Activated naive CD8-positive, alpha-beta T cell treated with anti-CD3 and anti-CD28 coated beads, Interleukin-2, amount 50 U/mL, for 16 hours (primary cell): Measurements from ENCODE around the gene HCFC2.
"Not testable (repeated sequence)": the region's sequence is repeated elsewhere in the genome, so short reads cannot be mapped to it uniquely, and the experiment has no call there.

Source experiments
- DNase-seq: peaks from one replicate; pipeline ENCODE4 v3.0.0-alpha.2; 2020; ENCODE audit warnings: low read depth, low spot score

HCFC2 gene

DNA sequence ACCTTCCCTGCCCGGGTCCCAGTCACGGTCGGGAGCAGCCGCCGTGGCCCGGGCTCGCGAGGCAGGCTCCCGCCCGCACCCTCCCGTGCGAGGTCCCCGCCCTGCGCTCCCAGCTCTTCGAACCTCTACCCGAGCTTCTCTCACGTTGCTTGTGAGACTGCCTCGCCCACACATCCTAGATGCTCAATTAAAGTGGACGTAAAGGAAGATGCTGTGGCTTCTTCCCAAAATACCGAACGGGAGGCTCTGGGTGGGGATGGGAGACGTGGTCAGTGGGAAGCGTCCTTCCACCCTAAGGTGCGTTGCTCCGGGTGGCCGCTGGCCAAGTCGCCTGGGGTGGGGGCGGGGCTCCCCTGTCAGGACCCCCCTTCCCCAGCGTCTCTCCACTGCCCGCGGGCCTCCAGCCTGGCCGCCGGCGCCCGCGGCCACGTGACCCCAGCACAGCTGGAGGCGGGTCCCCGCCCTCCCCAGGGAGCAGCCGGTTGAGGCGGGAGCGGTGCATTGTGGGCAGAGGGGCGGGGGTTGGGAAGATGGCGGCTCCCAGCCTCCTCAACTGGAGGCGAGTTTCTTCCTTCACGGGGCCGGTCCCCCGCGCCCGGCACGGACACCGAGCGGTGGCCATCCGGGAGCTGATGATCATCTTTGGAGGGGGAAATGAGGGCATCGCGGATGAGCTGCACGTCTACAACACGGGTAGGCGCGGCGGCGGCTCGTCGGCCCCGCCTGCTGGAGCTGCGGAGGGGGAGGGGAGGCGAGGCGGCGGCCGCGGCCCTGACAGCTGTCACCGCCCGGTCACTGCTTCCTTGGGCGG, at the start of gene HCFC2:
Gene HCFC2, plus strand, starts transcription at position 501 of the 811 bp plus-strand sequence. Its CDS starts 30 bp downstream, at position 531.
- DNase-seq, result peak; percentile 77

DNA sequence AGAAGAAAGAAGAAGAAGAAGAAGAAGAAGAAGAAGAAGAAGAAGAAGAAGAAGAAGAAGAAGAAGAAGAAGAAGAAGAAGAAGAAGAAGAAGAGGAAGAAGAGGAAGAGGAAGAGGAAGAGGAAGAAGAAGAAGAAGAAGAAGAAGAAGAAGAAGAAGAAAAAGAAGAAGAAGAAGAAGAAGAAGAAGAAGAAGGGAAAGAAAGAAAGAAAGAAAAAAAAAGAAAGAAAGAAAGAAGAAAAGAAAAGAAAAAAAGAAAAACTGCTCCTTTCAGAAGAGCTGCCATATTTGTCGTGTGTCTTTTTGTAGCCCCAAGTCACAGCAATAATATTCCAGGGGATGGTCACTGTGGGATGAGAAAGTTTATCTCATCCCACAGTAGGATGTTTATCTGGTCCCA, 42.5 kb upstream of the HCFC2 start:
- DNase-seq, result not testable (repeated sequence)

DNA sequence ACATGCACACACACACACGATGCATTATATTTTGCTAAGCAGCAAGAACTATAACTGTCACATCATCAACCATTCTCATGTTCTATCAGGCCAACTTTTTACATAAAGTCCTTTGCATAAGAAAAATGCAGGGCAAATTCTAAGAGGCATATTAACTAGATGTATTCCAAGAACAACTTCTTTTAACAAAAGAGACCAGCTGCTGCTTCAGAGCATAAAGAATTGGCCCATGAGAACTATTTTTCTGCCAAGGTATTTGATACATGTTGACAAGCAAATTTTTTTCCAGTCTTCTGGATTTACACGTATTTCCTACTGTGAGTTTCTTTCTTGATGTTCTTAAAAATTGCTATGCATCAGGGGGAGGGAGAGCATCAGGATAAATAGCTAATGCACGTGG, 41.5 kb upstream of the HCFC2 start:
- DNase-seq, result no peak

DNA sequence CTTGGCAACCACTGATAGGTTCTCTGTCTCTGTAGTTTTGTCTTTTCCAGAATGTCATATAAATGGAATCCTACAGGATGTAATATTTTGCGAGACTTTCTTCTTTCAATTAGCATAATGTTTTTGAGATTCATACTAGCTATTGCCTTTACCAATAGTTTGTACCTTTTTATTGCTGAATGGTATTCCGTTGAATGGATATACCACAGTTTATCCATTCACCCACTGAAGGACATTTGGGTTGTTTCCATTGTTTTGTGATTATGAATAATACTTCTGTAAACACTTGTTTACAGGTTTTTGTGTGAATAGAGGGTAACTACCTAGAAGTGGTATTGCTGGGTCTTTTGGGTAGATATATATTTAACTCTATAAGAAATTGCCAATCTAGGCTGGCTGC, 40.6 kb upstream of the HCFC2 start:
- no peak for DNase-seq

DNA sequence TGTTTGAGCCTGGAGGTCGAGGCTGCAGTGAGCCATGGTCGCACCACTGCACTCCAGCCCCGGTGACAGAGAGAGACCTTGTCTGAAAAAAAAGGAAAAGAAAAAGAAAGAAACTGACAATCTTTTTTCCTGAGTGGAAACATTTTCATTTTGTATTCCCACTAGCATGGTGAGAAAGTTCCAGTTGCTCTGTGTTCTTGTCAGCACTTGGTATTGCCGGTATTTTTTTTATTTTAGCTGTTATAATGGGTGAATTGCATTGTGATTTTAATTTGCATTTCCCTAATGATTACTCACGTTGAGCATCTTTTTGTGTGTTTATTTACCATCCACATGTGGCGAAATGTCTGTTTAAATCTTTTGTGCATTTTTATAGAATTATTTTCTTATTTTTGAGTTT, 40.0 kb upstream of the HCFC2 start:
- DNase-seq, result no peak

DNA sequence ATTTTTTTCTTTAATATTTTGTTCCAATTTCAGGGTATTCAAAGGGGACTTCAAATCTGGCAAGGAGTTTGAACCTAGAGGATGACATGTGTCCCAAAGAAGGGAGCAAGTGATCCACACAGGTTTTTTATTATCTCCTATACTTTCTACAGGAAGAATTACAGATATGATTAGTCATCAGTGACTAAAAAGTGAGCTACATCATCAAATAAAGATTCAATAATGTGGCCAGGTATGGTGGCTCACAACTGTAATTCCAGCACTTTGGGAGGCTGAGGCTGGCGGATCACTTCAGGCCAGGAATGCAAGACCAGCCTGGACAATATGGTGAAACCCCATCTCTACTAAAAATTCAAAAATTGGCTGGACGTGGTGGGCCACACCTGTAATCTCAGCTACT, 38.6 kb upstream of the HCFC2 start:
- DNase-seq, result no peak

DNA sequence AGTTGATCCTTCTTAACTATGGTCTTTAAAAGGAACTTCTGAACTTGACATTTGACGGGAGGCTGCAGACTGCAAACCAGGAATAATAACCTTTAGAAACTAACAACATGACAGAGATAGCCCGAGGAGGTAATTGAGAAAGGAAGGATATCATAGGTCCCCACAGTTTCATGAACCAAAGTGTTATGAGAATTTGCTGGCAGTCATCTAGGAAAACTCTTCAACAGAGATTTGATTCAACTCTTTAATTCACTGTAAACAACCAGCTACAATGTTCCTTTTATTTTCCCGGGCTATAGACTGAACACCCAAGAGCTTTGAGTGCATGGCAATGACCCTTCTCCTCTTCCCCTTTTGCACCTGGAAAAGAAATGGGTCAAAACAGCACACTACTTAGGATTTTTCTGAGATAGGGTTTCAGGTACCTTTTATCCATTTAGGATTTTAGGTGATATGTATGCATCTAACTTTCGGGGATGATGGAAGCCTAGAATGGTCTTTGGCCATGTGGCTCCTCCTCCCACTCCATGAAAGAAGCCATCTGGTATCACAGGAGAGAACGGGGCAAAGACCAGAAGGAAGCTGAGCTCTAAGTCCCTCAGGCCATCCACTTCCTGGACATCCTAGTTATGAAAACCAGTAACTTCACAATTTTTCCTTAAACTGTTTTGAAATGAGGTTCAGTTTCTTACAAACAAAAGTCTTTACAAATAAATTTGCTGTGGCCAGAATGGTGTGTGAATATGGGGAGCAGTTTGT, 37.3 kb upstream of the HCFC2 start:
- no peak for DNase-seq

DNA sequence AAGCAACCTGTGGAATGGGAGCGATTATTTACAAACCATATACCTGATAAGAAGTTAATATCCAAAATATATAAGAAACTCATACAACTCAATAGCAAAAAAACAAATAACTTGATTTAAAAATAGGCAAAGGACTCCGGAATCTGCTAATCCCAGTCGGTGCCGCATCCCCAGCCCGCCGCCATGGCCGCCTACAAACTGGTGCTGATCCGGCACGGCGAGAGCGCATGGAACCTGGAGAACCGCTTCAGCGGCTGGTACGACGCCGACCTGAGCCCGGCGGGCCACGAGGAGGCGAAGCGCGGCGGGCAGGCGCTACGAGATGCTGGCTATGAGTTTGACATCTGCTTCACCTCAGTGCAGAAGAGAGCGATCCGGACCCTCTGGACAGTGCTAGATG, 33.7 kb upstream of the HCFC2 start:
- DNase-seq, result not testable (repeated sequence)

DNA sequence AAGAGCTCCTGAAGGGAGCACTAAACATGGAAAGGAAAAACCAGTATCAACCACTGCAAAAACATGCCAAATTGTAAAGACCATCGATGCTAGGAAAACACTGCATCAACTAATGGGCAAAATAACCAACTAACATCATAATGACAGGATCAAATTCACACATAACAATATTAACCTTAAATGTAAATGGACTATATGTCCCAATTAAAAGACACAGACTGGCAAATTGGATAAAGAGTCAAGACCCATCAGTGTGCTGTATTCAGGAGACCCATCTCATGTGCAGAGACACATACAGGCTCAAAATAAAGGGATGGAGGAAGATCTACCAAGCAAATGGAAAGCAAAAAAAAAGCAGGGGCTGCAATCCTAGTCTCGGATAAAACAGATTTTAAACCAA, 28.2 kb upstream of the HCFC2 start:
- not testable (repeated sequence) for DNase-seq

DNA sequence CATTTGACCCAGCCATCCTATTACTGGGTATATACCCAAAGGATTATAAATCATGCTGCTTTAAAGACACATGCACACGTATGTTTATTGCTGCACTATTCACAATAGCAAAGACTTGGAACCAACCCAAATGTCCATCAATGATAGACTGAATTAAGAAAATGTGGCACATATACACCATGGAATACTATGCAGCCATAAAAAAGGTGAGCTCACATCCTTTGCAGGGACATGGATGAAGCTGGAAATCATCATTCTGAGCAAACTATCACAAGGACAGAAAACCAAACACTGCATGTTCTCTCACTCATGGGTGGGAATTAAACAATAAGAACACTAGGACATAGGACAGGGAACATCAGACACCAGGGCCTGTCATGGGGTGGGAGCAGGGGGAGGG, 24.6 kb upstream of the HCFC2 start:
- DNase-seq, result not testable (repeated sequence)

DNA sequence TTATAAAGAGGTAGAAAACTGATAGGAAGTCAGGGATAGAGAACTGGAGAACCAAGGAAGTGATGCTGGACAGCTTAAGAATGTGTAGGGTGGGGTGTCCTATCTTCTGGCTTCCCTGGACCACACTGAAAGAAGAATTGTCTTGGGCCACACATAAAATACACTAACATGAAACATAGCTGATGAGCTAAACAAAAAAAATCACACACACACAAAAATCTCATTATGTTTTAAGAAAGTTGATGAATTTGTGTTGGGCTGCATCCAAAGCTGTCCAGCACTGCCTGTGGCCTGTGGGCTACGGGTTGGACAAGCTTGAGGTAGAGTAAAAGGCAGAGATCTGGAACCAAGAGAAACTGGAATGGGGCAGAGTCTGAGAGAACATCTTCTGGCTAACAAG, 21.8 kb upstream of the HCFC2 start:
- DNase-seq, result no peak

DNA sequence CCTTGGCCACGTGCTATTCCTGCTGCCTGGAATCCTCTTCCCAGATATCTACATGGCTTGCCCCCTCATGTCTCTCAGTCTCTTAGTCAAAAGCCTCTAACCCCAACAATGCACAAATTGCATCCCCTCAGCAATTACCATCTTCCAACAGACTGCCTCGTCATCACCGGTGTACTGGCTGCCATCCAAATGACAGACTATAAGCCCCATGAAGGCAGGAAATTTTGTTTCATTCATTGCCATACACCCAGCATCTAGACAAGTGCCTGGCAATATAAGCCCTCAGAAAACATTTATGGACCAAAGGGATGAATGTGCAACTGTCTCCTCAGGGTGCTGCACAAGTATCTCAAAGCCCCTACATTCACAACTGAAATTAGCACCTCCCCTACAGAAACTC, 20.2 kb upstream of the HCFC2 start:
- DNase-seq, result no peak

DNA sequence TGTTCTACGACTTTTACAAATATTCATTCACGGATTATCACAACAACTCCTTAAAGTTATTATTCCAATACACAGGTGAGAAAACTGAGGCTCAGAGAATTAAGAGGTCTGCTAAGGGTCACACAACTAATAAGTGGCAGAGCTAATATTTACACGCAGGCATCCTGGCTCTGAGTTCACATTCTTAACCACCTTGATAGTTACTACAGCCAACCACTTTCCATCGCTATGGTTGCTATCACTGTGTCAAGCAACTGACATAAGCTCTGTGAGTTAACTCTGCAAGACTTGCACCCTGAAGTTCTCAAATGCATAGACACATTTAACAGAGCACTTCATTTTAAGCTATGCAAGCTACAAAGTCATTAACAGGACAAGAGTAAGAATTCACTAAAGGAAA, 18.0 kb upstream of the HCFC2 start:
- DNase-seq, result no peak

DNA sequence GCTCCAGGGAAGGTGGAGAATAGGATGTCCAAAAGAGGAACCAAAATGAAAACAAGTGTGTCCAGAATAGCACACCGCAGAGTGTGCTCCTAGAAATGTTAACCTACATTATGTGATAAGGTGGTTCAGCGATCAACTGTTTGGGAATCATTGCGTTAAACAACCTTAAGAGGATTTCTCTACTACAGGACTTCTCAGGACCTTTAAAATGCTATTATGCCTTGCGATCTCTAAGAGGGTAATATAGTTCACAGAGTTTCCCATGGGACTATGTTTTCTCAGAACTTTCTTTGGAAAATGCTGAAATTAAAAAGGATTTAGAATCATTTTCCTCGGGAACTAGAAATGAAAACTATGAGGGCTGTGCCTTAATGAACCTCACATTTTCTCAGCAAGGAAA, 16.2 kb upstream of the HCFC2 start:
- DNase-seq, result no peak

DNA sequence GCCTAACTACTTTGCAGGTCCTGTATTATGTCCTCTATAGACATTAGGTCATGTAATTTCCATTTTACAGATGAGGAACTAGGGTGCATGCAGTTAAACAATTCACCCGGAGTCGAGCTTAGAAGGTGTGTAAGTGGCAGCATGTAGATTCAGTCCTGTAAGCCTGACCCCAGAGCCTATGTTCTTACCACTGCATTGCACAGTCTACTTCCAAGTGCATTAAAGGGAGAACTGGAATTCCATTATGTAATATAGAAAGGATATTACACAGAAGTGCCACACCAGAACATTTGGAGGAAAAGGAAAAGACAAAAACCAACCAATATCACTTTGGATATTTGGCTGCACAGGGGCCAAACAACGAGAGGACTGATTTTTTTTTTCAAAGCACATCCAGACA, 15.5 kb upstream of the HCFC2 start:
- DNase-seq, result no peak

DNA sequence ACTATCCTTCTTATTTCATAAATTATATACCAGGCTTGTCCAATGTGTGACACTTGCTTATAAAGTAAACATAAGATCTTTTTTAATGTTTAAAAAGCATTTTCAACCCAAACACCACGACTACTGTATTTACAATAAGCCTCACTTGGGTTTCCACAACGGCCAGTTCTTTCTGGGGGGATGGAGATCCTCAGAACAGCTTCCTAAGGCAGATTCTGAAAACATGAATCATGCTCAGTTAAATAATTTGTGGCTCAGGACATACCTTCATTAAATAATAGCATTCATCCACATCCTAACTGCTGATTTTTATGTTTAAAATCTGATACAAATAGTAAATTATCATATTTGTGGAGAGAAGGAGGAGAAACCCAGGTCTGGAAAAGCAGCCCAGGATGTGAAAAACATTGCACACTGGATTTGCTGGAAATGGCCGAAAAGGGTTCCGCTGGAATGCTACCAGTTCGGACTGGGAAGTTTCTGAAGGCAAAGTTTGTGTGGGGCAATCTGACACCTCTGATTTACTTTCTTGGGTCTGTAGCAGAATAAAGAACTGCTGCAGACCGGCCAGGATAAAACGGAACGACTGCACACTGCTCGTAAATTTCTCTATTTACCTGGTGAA, 14.9 kb upstream of the HCFC2 start:
- DNase-seq, result no peak

DNA sequence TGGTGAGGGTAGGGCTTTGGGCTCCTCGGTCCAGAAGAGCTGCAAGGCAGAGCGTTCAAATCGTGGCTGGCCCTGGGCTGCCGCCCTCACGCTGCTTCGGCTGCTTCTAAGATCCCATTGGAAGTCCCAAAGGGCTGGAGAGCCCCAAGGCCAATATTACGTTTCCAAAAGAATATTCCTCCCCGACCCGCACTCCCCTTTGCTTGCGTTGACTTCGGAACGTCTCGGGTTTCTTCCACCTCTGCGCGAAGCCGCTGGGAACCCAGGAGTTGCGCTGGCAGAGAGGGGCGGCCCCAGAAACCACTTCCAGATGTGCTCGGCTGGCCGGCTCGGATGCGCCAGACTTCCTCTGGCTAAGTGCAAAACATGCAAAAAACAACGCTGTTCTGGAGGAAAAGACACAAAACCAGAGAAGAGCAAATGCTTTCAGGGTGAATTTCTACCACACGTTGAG, 14.4 kb upstream of the HCFC2 start, which contains the start of gene GLT8D2:
Gene GLT8D2, minus strand, starts transcription at position 285 of the 454 bp plus-strand sequence. CDS start 30,539 bp downstream, outside the sequence.
- DNase-seq, result no peak

DNA sequence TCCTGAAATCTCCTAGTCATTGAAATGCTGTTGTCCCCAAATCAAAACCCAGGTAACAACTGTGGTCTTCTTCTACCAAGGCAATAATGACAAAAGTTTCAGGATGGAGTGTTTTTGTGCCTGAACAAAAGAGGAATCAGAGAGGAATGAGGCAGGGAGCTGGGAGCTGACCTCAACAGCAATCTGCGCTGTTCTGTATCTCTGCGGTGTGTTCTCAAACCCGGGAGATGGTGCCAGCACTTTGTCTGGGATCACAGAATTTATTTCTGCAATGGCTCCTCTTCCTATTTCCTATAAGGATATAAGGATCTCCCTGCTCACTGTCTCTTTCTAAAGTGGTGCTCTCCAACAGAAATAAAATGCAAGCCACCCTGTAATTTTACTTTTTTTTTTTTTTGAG, 13.9 kb upstream of the HCFC2 start:
- no peak for DNase-seq

DNA sequence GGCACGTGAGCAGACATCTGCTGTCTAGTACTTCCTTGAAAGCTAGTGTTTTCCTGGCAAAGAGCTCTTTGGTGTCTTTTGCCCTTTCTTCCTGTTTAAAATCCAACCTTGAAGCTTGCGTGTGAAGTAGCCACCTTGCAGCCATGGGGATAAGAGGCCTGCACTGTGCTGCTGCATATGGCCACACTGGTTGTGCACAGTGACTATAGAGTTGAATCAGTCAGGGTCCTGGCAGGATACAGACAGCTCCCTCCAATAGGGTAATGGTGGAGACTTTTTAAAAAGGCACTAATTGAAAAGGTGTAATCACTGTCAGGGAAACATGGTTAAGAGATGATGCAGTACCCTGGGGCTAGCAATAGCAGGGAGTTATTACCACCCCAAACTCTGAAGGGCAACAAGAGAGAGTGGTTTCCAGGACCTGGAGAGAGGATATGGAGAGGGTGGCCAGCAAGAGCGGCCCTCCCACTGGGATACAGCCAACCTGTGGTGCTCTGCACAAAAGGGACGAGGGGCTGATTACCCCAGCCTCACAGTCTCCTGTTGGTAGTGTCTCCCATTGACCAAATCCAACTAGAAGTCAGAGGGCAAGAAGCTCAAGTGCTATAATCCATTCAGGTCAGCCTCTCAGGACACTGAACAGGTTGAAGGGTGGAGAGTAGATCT, 9.5 kb upstream of the HCFC2 start:
- no peak for DNase-seq

DNA sequence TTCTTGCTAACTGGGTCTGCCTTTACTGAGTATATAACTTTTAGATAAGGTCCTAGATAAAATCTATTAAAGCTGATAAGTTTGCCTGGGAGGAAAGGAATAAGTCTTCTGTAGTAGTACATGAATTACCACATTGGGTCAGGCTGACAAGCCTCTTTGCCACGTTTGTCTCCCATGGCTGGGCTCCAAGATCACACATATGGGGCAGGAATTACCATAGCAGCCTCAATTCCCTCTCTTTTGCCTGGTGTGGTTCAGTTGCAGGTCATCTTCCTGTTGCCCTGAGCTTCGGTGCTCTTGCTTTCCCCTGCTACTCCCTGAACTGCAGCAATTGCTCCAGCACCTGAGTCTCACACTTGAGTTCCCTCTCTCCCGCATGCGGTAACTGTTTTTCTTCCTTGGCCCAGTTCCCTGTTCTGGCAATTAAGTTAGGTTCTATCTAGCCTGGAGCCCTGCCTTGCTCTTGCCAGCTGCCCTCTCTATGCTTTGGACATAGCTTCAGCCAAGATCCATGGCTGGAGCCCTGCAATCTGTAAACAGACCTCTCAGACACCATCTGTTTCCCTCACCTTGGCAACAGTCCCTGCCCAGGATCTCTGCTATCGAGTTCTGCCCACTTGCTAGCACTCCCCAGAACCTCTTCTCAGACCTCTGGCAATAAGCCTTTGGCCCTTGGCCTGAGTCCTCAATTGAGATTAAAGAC, 8.5 kb upstream of the HCFC2 start:
- DNase-seq, result no peak

DNA sequence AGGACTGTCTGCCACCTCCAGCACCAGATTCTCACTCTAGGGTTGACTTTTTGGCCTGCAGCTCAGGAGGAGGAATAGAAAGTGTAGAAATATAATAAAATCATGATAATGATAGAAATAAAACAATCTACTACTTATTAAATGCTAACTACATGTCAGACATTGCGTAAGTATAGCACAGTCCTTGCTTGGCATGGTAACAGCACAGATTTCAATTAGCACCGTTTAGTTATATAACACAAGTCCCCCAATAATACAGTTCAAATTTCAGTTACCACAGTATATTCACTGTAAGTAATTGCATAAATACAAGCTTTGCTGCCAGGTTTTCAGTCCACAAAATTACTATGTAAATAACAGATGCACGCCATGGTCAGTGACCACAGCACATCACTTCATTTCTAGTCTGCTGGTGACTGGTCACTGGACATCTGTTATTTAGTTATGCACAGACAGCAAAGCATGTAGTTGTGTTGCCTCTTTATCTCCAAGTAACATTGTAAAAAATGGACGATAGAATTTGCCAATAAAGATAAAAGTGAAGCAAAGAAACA, 7.8 kb upstream of the HCFC2 start:
- no peak for DNase-seq
